Endodermal cell (in vitro differentiated cells): ENCODE data around the gene HMMR. TPM values are rescaled to one million over a fixed set of nuclear protein-coding genes. Genes with fewer than 3 reads are reported as not detected.

Source experiments
- DNase-seq: peaks from one replicate; pipeline ENCODE4 v3.0.0-alpha.2; 2017
- H3K27ac ChIP-seq: 2 replicates; pipeline ENCODE4 v1.5.1; 2013; ENCODE audit warnings: mild to moderate bottlenecking, low read depth, low read length, moderate library complexity
- H3K27me3 ChIP-seq: 2 replicates; pipeline ENCODE4 v1.6.1; 2013; ENCODE audit warnings: mild to moderate bottlenecking, low read length, moderate library complexity; ENCODE audit not compliant: insufficient read depth, control insufficient read depth, poor library complexity, severe bottlenecking
- H3K36me3 ChIP-seq: 2 replicates; pipeline ENCODE4 v1.7.0; 2013; ENCODE audit warnings: mild to moderate bottlenecking, low read length, moderate library complexity; ENCODE audit not compliant: control insufficient read depth, insufficient read depth
- H3K4me1 ChIP-seq: one replicate; pipeline ENCODE4 v1.7.0; 2013; ENCODE audit warnings: low read length; ENCODE audit not compliant: control insufficient read depth, insufficient read depth
- H3K4me3 ChIP-seq: 2 replicates; pipeline ENCODE4 v1.5.1; 2013; ENCODE audit warnings: mild to moderate bottlenecking, low read length, moderate library complexity
- H3K9ac ChIP-seq: 2 replicates; pipeline ENCODE4 v1.6.1; 2013; ENCODE audit warnings: mild to moderate bottlenecking, low read length, moderate library complexity; ENCODE audit not compliant: poor library complexity, severe bottlenecking; ENCODE audit errors: extremely low read depth
- H3K9me3 ChIP-seq: 2 replicates; pipeline ENCODE4 v1.6.1; 2013; ENCODE audit warnings: mild to moderate bottlenecking, low read length, moderate library complexity; ENCODE audit not compliant: control insufficient read depth
- H3K27ac Mint-ChIP-seq: 2 replicates; pipeline ENCODE4 v1.8.0; 2020; ENCODE audit warnings: mixed read lengths
- H3K27me3 Mint-ChIP-seq: 2 replicates; pipeline ENCODE4 v1.8.0; 2021; ENCODE audit warnings: mild to moderate bottlenecking, mixed read lengths; ENCODE audit not compliant: insufficient read depth
- H3K36me3 Mint-ChIP-seq: 2 replicates; pipeline ENCODE4 v1.8.0; 2020; ENCODE audit warnings: low read depth, mixed read lengths
- H3K4me1 Mint-ChIP-seq: 2 replicates; pipeline ENCODE4 v1.8.0; 2020; ENCODE audit warnings: mixed read lengths
- H3K4me3 Mint-ChIP-seq: 2 replicates; pipeline ENCODE4 v1.8.0; 2020; ENCODE audit warnings: mild to moderate bottlenecking, moderate library complexity, mixed read lengths
- H3K9me3 Mint-ChIP-seq: 2 replicates; pipeline ENCODE4 v1.8.0; 2020; ENCODE audit warnings: mild to moderate bottlenecking, mixed read lengths
- WGBS, 2 experiments: methylation state at CpG; one replicate each; pipeline versions ENCODE4 v1.1.5 to v1.1.7; 2013; ENCODE audit warnings: missing lambda C conversion rate in 2 of 2, mixed read lengths in 1 of 2; ENCODE audit not compliant: insufficient coverage in 1 of 2, insufficient read length in 1 of 2; 5-methylcytosine and 5-hydroxymethylcytosine counted together
- total RNA-seq, 2 donors: library from RNA; stranded (reverse); fragmentation: NEBNext Ultra II Directional in 1 of 2; extraction: Animal tissue kit (Norgen Biotek cat#: 25700) in 1 of 2; gene quantifications; 2 replicates in 1 of 2; 3 replicates in 1 of 2; pipeline ENCODE4 v1.2.1, GENCODE V29; 2021
- TF ChIP-seq, protein P1 (sequence below): fragments of 200-600 bp; sonication (generic); conservative IDR thresholded peaks from 2 replicates; pipeline ENCODE4 v1.5.0; 2021; ENCODE audit warnings: antibody characterized with exemption, mild to moderate bottlenecking

The HMMR gene
- total RNA-seq, 2 donors from 2014 or later = 36.9 to 63.7 TPM

DNA sequence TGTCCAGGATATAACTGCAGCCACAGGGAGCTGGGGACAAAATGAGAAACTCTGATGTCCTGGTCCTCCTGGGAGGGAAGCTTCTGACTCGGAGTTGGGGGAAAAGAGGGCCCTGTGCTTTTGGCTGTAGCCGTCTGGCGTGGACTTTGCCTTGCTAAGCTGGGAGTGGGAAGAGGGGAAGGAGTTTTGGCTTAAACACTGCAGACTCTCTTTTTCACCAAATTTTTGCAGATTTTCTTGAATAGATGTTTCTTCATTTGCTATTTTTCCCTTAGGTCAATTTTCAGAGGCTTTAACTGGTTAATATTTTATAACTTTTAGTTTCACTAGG lies 29.3 kb downstream of the HMMR start:
- no peak for DNase-seq
- Mint-ChIP-seq H3K36me3 (peaks cover 69% of the 10 kb centered on the region), H3K4me1 (no peaks in the 10 kb centered on the region), H3K9me3 (peaks cover 18% of the 10 kb centered on the region), H3K27me3 (no peaks in the 10 kb centered on the region), H3K27ac (peak overlapping the region; percentile 81), H3K4me3 (no peak overlapping the region)
- WGBS, 2 experiments = 88% methylated on average over 1 to 3 of the region's 3 CpGs
- peaks cover 60% of the 10 kb centered on the region for H3K36me3 ChIP-seq
- TF ChIP-seq, protein P1, sequence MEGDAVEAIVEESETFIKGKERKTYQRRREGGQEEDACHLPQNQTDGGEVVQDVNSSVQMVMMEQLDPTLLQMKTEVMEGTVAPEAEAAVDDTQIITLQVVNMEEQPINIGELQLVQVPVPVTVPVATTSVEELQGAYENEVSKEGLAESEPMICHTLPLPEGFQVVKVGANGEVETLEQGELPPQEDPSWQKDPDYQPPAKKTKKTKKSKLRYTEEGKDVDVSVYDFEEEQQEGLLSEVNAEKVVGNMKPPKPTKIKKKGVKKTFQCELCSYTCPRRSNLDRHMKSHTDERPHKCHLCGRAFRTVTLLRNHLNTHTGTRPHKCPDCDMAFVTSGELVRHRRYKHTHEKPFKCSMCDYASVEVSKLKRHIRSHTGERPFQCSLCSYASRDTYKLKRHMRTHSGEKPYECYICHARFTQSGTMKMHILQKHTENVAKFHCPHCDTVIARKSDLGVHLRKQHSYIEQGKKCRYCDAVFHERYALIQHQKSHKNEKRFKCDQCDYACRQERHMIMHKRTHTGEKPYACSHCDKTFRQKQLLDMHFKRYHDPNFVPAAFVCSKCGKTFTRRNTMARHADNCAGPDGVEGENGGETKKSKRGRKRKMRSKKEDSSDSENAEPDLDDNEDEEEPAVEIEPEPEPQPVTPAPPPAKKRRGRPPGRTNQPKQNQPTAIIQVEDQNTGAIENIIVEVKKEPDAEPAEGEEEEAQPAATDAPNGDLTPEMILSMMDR = no peak
- no peak overlapping the region for H3K27ac ChIP-seq
- H3K4me3 ChIP-seq = no peak overlapping the region
- peaks cover 22% of the 10 kb centered on the region for H3K9me3 ChIP-seq
- no peaks in the 10 kb centered on the region for H3K4me1 ChIP-seq
- H3K27me3 ChIP-seq = no peaks in the 10 kb centered on the region
- no peak overlapping the region for H3K9ac ChIP-seq

DNA sequence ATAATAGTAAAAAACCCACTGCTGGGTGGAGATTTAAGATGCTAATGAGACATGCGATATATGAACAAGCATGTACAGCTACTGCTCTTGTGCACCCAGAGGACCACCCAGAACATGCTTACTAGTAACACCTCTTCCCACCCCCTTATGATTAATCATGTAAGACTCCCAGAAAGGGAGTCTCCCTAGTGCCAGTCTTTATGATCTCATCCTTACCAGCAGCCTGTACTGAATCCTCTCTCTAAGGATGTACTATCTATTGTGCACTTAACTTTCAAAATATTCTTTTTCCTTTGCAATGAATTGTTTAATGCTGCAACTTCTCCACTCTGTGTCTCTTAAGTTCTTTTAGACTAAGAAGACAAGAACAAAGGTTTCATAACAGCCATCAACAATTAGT lies 35.9 kb downstream of the HMMR start:
- H3K27me3 ChIP-seq = no peaks in the 10 kb centered on the region
- H3K9ac ChIP-seq = no peak overlapping the region
- DNase-seq = no peak
- peaks cover 8% of the 10 kb centered on the region for H3K36me3 ChIP-seq
- H3K36me3 Mint-ChIP-seq = peaks cover 14% of the 10 kb centered on the region
- no peak overlapping the region for H3K4me3 ChIP-seq
- H3K9me3 Mint-ChIP-seq = no peaks in the 10 kb centered on the region
- H3K9me3 ChIP-seq = no peaks in the 10 kb centered on the region
- WGBS, 2 experiments = 92% methylated on average over 1 of the region's 1 CpG; no CpG with 5 or more reads in 1 of the 2 experiments
- H3K4me1 ChIP-seq = no peaks in the 10 kb centered on the region
- H3K27ac Mint-ChIP-seq = no peak overlapping the region
- H3K27ac ChIP-seq = no peak overlapping the region
- no peak overlapping the region for H3K4me3 Mint-ChIP-seq
- no peaks in the 10 kb centered on the region for H3K27me3 Mint-ChIP-seq
- H3K4me1 Mint-ChIP-seq = no peaks in the 10 kb centered on the region
- TF ChIP-seq, protein P1 = no peak

DNA sequence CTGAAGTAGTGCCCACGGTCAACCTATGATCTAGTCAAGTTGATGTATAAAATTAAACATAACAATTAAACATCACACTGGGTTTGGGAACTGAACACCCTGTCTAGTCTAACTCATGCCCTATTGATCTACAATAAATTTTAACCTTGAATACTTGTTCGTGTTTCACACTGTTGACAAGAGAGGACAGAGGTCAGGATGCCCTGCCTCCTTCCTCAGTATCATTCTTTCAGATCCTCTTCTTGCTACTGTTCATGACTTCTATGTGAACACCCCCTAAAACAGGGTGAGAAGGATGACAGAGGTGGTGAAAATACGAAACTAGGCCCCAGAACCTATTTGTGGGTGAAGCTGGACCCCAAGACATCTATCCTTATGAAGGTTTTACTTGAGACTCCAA lies 36.9 kb downstream of the HMMR start:
- Mint-ChIP-seq H3K27me3 (no peaks in the 10 kb centered on the region), H3K9me3 (no peaks in the 10 kb centered on the region), H3K4me1 (peaks cover under 1% of the 10 kb centered on the region), H3K27ac (no peak overlapping the region), H3K4me3 (no peak overlapping the region), H3K36me3 (peaks cover 10% of the 10 kb centered on the region)
- 74 to 91% methylated on average over 3 of the region's 3 CpGs for WGBS, 2 experiments
- Histone ChIP-seq H3K36me3 (no peaks in the 10 kb centered on the region), H3K27me3 (no peaks in the 10 kb centered on the region), H3K4me1 (no peaks in the 10 kb centered on the region), H3K4me3 (no peak overlapping the region), H3K9me3 (no peaks in the 10 kb centered on the region), H3K27ac (no peak overlapping the region), H3K9ac (no peak overlapping the region)
- TF ChIP-seq, protein P1 = no peak
- DNase-seq = no peak
